Measurements from ENCODE around the gene DEFB129.
A peak's percentile ranks its signal among the peaks of the same experiment; 100 is the strongest.
"Not testable (repeated sequence)": the region's sequence is repeated elsewhere in the genome, so short reads cannot be mapped to it uniquely, and the experiment has no call there.

Gene DEFB129

GRCh38 chr20:219290-220115 lies 7.6 kb upstream of the DEFB129 start:
- peak; percentile 47 for DNase-seq (ENCODE audit: extremely low spot score)
- TF ChIP-seq ZNF384 (IDR thresholded peaks at IDR 0.05) (no peak), FOXK2 (IDR thresholded peaks at IDR 0.05) (no peak), FOXM1 (IDR thresholded peaks at IDR 0.05; ENCODE audit: borderline replicate concordance) (no peak), ARNT (IDR thresholded peaks at IDR 0.05) (no peak), NFRKB (IDR thresholded peaks at IDR 0.05) (no peak), FOXA1 (IDR thresholded peaks at IDR 0.05) (no peak), SUZ12 (IDR thresholded peaks at IDR 0.05) (no peak), BHLHE40 (IDR thresholded peaks at IDR 0.05; ENCODE audit: borderline replicate concordance) (no peak), SP1 (IDR thresholded peaks at IDR 0.05) (no peak), ELF4 (IDR thresholded peaks at IDR 0.05) (no peak), TARDBP (IDR thresholded peaks at IDR 0.05) (no peak), PKNOX1 (IDR thresholded peaks at IDR 0.05) (no peak), CTBP1 (IDR thresholded peaks at IDR 0.05; ENCODE audit: borderline replicate concordance) (no peak), L3MBTL2 (conservative IDR thresholded peaks at IDR 0.05) (no peak), HDGF (IDR thresholded peaks at IDR 0.05; ENCODE audit: borderline replicate concordance) (no peak), LEF1 (IDR thresholded peaks at IDR 0.05; ENCODE audit: borderline replicate concordance) (no peak)
- ChIA-PET CTCF (interaction anchor here (1.0 kb wide), 1 partner anchor 110 kb away, joined by 3 read pairs; no protein-coding TSS in a partner anchor), POLR2A (no interaction called here)

GRCh38 chr20:221258-221830 lies 5.7 kb upstream of the DEFB129 start:
- POLR2A ChIA-PET = no interaction called here
- CTCF ChIA-PET = no interaction called here
- no peak for DNase-seq (ENCODE audit: extremely low spot score)
- no peak for TF ChIP-seq HDGF (IDR thresholded peaks at IDR 0.05; ENCODE audit: borderline replicate concordance)
- no peak for TF ChIP-seq NFRKB (IDR thresholded peaks at IDR 0.05)
- no peak for TF ChIP-seq CTBP1 (IDR thresholded peaks at IDR 0.05; ENCODE audit: borderline replicate concordance)
- no peak for TF ChIP-seq FOXK2 (IDR thresholded peaks at IDR 0.05)
- TF ChIP-seq BHLHE40 (IDR thresholded peaks at IDR 0.05; ENCODE audit: borderline replicate concordance) = no peak

GRCh38 chr20:225879-226278 lies 1.2 kb upstream of the DEFB129 start:
- DNase-seq (ENCODE audit: extremely low spot score); CTCF ChIA-PET; POLR2A ChIA-PET: not testable (repeated sequence)

GRCh38 chr20:227439-228105 lies 514 bp downstream of the DEFB129 start:
- CTCF ChIA-PET = no interaction called here
- DNase-seq (ENCODE audit: extremely low spot score) = no peak
- POLR2A ChIA-PET = no interaction called here
- TF ChIP-seq HDGF (IDR thresholded peaks at IDR 0.05; ENCODE audit: borderline replicate concordance) = no peak
- TF ChIP-seq FOXM1 (IDR thresholded peaks at IDR 0.05; ENCODE audit: borderline replicate concordance) = no peak
- no peak for TF ChIP-seq FOXK2 (IDR thresholded peaks at IDR 0.05)
- no peak for TF ChIP-seq ARNT (IDR thresholded peaks at IDR 0.05)
- no peak for TF ChIP-seq L3MBTL2 (conservative IDR thresholded peaks at IDR 0.05)
- TF ChIP-seq ELF4 (IDR thresholded peaks at IDR 0.05) = no peak
- TF ChIP-seq PKNOX1 (IDR thresholded peaks at IDR 0.05) = no peak
- no peak for TF ChIP-seq ZNF384 (IDR thresholded peaks at IDR 0.05)

DNA sequence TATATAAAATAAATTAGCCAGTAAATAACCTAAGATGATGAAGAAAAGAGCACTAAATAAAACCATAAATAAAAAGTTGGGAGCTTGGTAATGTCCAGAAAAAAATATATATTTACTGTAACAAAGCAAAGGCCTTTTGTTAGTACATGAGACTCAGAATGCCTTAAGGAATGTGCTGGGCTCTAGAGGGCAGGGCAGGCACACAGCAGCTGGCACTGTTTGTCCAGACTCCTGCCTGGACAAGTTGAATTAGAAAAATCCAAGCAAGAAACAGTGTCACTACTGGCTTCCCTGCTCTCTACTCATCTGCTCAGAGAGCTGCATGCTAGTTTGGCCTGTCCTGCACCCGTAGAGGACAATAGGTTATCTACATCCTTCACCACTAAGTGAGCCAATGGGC lies 8.8 kb downstream of the DEFB129 start:
- TF ChIP-seq SUZ12 (IDR thresholded peaks at IDR 0.05) = no peak
- no peak for TF ChIP-seq CTBP1 (IDR thresholded peaks at IDR 0.05; ENCODE audit: borderline replicate concordance)
- no peak for TF ChIP-seq ELF4 (IDR thresholded peaks at IDR 0.05)
- POLR2A ChIA-PET = no interaction called here
- CTCF ChIA-PET = no interaction called here
- no peak for DNase-seq (ENCODE audit: extremely low spot score)

DNA sequence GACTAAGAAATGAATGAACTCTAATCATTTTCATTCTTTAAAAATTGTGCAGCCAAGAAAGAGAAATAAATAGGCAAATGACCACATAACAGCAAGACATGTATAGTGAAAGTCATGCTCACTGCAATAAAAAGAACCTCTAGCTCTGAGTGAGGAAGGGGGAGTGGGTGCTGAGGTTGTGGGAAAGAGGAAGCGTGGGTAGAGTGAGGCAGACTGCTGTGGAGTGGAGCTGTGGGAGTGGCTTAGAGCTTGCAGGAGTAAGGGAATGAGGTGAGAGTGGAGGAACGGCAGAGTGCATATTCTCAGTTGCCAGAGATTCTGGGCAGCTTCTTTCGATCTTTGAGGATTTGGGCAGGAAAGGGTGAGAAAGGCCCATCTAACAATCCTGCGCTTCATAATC lies 10.4 kb downstream of the DEFB129 start:
- POLR2A ChIA-PET = no interaction called here
- no peak for DNase-seq (ENCODE audit: extremely low spot score)
- CTCF ChIA-PET = no interaction called here

DNA sequence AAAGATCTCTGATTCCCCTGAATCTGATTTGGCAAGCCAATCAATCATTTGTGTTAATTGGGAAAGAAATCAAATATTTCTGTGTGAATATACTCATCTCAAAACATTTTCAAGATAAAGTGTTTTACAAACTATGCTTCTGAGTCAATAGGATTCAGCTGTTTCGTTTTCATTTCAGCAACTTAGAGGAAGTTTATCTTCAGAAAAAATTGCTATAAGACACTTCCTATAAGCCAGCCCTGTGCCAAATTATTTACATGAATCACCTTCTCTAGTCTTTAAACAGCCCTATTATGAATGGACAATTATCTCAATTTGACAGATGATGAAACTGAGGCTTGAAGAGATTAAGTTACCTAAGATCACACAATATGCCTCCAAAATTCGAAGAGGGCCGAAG lies 10.9 kb downstream of the DEFB129 start:
- no peak for DNase-seq (ENCODE audit: extremely low spot score)
- TF ChIP-seq L3MBTL2 (conservative IDR thresholded peaks at IDR 0.05) = no peak
- TF ChIP-seq PKNOX1 (IDR thresholded peaks at IDR 0.05) = no peak
- no peak for TF ChIP-seq HDGF (IDR thresholded peaks at IDR 0.05; ENCODE audit: borderline replicate concordance)
- no peak for TF ChIP-seq FOXK2 (IDR thresholded peaks at IDR 0.05)
- no peak for TF ChIP-seq NFRKB (IDR thresholded peaks at IDR 0.05)
- TF ChIP-seq TARDBP (IDR thresholded peaks at IDR 0.05) = no peak
- TF ChIP-seq CTBP1 (IDR thresholded peaks at IDR 0.05; ENCODE audit: borderline replicate concordance) = no peak
- TF ChIP-seq SP1 (IDR thresholded peaks at IDR 0.05) = no peak
- no peak for TF ChIP-seq BHLHE40 (IDR thresholded peaks at IDR 0.05; ENCODE audit: borderline replicate concordance)
- no peak for TF ChIP-seq LEF1 (IDR thresholded peaks at IDR 0.05; ENCODE audit: borderline replicate concordance)
- no peak for TF ChIP-seq ARNT (IDR thresholded peaks at IDR 0.05)
- no peak for TF ChIP-seq FOXM1 (IDR thresholded peaks at IDR 0.05; ENCODE audit: borderline replicate concordance)
- ChIA-PET POLR2A (no interaction called here), CTCF (no interaction called here)

More for the DNA sequence above, 10.4 kb downstream of the DEFB129 start:
- TF ChIP-seq SP1 (IDR thresholded peaks at IDR 0.05) (no peak), BHLHE40 (IDR thresholded peaks at IDR 0.05; ENCODE audit: borderline replicate concordance) (no peak), FOXK2 (IDR thresholded peaks at IDR 0.05) (no peak), SUZ12 (IDR thresholded peaks at IDR 0.05) (no peak), HDGF (IDR thresholded peaks at IDR 0.05; ENCODE audit: borderline replicate concordance) (no peak), ZNF384 (IDR thresholded peaks at IDR 0.05) (no peak)
